GM12892 (cell line): ENCODE results near the gene PKP3.
"Not testable (repeated sequence)": the region's sequence is repeated elsewhere in the genome, so short reads cannot be mapped to it uniquely, and the experiment has no call there.

Experiments used
- DNase-seq: peaks from one replicate; pipeline ENCODE4 v3.0.0; 2011; ENCODE audit not compliant: insufficient read length
- FAIRE-seq: peaks from 2 replicates; lab custom pipeline; 2011; peaks lifted over from hg19 to GRCh38; lab: Jason Lieb, UNC
- POLR2A ChIP-seq: IDR thresholded peaks from 2 replicates; pipeline ENCODE4 v1.6.1; 2011; ENCODE audit warnings: low read depth, low read length, control low read depth
- POLR2AphosphoS5 ChIP-seq: IDR thresholded peaks from 2 replicates; pipeline ENCODE4 v1.6.1; 2011; ENCODE audit warnings: low read depth, low read length, control low read depth
- TAF1 ChIP-seq: IDR thresholded peaks from 2 replicates; pipeline ENCODE4 v1.6.1; 2011; ENCODE audit warnings: low read depth, mild to moderate bottlenecking, control low read depth, low read length, borderline replicate concordance

PKP3 gene

DNA sequence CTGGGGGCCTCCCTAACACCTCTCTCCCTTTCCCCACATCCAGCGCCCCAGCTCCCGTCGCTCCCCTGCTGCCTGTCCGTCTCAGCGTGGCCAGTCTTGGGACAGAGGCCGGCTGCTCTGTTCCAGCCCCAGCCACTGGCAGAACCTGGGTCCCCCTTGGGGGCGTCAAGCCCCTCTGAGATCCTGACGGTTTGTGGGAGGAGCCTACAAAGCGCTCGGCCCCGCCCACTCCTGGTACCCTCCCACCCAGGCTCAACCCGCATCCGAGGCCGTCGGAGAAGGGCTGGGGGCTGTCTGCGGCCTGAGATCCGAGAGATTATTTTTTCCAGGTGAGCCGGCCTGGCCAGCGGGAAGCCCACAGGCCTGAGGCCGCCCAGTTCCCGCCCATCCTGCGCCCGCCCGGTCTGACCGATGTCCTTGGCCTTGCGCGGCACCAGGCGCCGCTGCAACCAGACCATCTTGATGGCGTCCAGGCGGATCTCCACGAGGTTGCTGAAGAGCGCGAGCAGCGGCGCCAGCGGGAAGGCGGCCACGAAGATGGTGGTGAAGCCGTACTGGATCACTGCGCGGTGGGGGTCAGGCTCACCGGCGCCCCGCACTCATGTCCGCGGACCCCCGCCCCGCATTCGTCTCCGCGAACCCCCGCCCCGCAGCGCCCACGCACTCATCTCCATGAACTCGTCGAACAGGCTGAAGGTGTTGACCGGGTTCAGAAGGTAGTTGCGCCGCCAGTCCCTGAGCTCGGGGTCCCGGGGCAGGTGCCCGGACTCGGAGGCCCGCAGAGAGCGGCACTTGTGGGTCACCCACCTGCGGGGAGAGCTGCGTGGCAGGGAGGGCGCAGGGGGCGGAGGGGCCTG is 26.3 kb downstream of the PKP3 start:
- FAIRE-seq (no peak), DNase-seq (no peak)
- TF ChIP-seq POLR2AphosphoS5 (no peak), TAF1 (no peak), POLR2A (no peak)

- FAIRE-seq (no peak), DNase-seq (no peak)
- TF ChIP-seq TAF1 (no peak), POLR2AphosphoS5 (no peak), POLR2A (no peak)
These were observed 26.9 kb downstream of the PKP3 start for GRCh38 chr11:420911-421321.

- no peak for TF ChIP-seq POLR2AphosphoS5
- no peak for FAIRE-seq
- no peak for DNase-seq
These were observed 28.2 kb downstream of the PKP3 start for GRCh38 chr11:422249-422656.

DNA sequence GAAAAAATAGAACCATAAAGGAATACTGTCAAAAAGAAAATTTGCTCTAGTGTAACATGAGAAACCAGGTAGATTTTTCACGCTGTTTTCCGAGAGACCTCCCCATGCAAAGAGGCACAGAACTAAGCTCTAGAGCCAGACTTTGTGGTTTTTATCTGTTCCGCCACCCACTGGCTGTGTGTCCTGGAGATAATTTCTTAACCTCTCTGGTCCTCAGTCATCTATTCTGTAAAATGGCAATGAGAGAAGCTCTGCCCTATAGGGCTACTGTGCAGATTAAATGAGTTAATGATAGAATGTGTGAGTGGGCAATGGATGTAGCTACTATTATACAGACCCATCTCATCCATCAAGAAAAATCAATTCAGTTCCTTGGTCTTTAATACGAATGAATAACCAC is 30.2 kb downstream of the PKP3 start:
- FAIRE-seq (no peak), DNase-seq (no peak)
- TF ChIP-seq TAF1 (no peak), POLR2AphosphoS5 (no peak), POLR2A (no peak)

- not testable (repeated sequence) for DNase-seq, FAIRE-seq
These were observed 30.8 kb downstream of the PKP3 start for GRCh38 chr11:424766-425165.

DNA sequence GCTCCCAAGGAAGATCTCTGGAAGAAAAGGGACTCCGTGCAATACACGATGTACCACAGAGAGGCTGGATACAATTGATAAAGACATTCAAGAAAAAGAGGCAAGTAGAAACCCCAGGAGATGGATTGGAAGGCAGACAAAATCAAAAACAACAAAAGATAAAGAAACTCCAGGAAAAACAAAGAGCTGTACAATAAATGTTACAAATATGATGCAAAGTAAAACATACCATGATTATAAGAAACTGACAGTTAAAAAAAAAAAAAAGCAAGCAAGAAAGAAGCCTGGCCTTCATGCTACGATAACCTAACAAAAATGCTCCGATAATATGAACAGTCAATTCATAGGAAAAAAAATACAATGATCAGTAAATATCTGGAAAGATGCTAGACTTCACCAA is 31.3 kb downstream of the PKP3 start:
- no peak for FAIRE-seq
- DNase-seq: no peak
- no peak for TF ChIP-seq TAF1
- no peak for TF ChIP-seq POLR2AphosphoS5
- no peak for TF ChIP-seq POLR2A

- no peak for TF ChIP-seq POLR2AphosphoS5
- TF ChIP-seq POLR2A: no peak
- no peak for TF ChIP-seq TAF1
These were observed 32.8 kb downstream of the PKP3 start for GRCh38 chr11:426851-427250.

DNA sequence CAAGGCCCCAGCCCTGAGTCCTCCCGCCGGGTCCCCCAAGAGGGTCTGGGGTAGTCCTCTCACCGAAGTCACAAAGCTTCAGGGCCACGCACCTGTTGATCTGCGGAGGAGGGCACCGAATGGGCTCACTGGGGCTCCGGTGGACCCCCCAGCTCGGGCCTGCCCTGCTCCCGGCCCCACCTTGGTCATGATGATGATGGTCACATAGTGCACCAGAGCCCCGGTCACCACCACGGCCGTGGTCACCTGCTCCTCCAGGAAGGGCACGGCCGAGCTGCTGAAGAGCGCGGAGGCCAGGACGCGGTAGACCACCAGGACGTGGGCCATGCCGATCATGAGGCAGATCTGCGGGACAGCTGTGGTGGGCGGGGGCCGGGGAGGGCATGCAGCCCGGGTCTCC is 34.3 kb downstream of the PKP3 start:
- DNase-seq: no peak
- TF ChIP-seq TAF1 (no peak), POLR2A (no peak), POLR2AphosphoS5 (no peak)
- no peak for FAIRE-seq

More at GRCh38 chr11:426851-427250, 32.8 kb downstream of the PKP3 start:
- FAIRE-seq: no peak
- DNase-seq: no peak

DNA sequence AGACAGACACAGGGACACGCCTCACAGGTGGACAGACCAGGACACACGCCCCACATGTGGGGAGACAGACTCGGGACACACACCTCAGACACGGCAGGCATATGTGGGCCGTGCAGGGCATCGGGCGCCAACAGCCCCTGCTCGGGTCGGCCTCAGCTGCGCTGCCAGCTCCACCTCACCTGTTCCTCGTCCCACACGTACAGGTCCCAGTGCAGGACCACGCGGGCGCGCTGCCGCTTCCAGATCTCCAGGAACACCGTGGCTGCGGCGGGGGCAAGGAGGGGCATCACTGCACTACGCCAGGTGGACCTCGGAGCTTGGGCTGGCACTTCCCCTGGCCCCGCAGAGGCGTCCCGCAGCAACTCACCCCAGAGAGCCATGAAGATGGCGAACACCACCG is 35.4 kb downstream of the PKP3 start:
- FAIRE-seq: no peak
- no peak for DNase-seq
- TF ChIP-seq POLR2A (no peak), POLR2AphosphoS5 (no peak)

- no peak for DNase-seq
- no peak for FAIRE-seq
These were observed 36.0 kb downstream of the PKP3 start for GRCh38 chr11:429931-430456.

DNA sequence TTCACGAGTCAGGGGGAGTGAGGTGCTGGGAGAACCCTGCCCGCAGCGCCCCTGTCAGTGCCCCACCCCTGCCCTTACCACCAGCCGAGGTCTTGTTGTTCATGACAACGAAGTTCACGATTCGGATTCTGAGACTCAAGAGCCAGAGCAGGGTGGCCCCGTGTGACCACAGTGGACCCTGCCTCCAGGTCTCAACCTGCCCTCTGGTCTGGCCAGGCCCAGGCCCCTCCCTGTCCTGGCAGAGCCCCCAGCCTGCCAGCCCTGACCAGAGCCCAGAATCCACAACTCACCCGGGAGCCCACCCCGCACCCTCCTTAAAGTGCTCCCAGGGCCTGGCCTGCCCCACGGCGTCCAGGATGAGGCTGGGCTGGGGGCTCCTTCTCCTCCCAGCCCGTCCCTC is 37.9 kb downstream of the PKP3 start:
- DNase-seq: no peak
- TF ChIP-seq POLR2A (no peak), POLR2AphosphoS5 (no peak), TAF1 (no peak)
- no peak for FAIRE-seq

More at GRCh38 chr11:429931-430456, 36.0 kb downstream of the PKP3 start:
- TF ChIP-seq POLR2AphosphoS5 (no peak), TAF1 (no peak)

DNA sequence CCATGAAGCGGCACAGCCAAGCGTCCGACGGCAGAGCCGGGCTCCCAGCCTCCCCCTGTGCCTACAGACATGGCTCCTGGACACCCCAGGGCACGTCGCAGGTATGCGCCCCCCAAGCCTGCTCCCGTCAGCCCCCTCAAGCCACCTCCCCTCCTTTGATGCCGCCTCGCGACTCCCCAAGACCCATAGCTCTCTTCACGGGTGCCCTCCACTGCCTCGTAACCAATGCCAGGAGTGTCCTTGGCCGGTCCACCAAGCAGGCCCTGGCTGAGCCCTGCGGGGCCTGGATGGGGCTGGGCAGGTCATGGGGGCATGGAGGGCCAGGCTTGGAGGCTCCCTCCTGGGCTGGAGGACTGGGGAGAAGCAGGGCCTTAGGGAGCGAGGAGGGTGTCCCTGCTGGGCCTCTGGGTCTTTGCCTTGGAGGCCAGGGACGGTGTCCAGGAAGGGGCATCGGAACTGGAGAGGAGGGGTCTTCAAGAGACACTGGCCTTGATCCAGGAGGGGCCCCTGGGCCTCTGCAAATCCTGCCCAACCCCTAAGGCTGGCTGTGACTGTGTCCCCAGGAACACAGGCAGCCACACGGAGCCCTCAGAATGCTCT is 38.6 kb downstream of the PKP3 start:
- TF ChIP-seq POLR2A (no peak), TAF1 (no peak), POLR2AphosphoS5 (no peak)

DNA sequence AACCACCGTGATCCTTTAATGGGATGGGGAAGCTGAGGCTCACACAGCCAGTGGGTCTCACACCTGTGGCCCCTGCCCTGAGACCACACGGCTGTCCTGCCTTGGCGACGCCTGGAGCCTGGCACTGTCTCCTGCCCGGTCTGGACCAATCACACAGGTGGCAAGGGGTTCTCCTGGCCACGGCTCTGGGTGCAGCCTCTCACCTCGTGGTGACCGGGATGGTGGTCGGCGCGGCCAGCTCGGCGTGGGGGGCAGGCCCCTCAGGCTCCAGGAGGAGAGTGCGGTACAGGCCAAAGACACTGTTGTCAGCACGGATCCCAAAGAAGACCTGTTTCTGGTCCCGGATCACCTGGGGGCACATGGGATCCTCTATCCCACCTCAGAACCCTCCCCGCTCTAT is 39.1 kb downstream of the PKP3 start:
- FAIRE-seq: no peak
- TF ChIP-seq POLR2A: no peak
- no peak for DNase-seq

More for the DNA sequence above, 38.6 kb downstream of the PKP3 start:
- FAIRE-seq (no peak), DNase-seq (no peak)

DNA sequence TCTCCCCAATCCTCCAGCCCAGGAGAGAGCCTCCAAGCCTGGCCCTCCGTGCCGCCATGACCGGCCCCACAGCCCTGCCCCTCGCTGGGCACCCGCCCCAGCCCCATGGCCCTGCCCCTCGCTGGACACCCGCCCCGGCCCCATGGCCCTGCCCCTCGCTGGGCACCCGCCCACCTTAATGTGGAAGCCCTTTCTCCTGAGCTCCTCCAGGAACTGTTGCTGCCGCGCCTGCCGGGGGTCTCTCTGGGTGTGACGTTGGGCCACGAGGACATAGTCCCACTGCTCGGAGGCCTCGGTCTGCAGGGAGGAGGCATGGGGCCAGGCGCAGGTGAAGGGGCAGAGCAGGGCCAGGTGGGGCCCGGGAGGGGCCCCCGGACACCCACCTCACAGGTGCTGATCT is 39.6 kb downstream of the PKP3 start:
- FAIRE-seq (no peak), DNase-seq (no peak)
- TF ChIP-seq POLR2AphosphoS5: no peak
- no peak for TF ChIP-seq TAF1
- TF ChIP-seq POLR2A: no peak
